GM18951 (cell line): ENCODE data around the gene CCDC187.

Experiments
- POLR2A ChIP-seq: IDR thresholded peaks from 4 replicates; pipeline ENCODE4 v1.6.1; 2011; ENCODE audit warnings: mild to moderate bottlenecking; ENCODE audit not compliant: insufficient read length, insufficient read depth; ENCODE audit errors: extremely low read depth
- in situ Hi-C: fragments of 300-500 bp; cut with MboI; formaldehyde crosslinking; loops from one replicate; pipeline ENCODE4 v1.12.0; 2022; ENCODE audit warnings: low sequenced_read_pairs, mixed read lengths, inconsistent platforms; ENCODE audit not compliant: unreplicated experiment

Gene CCDC187

GRCh38 chr9:136335296-136336155 is 31.6 kb upstream of the CCDC187 start:
- TF ChIP-seq POLR2A: no peak
- in situ Hi-C loops: no loop called here

GRCh38 chr9:136334541-136334940 is 30.6 kb upstream of the CCDC187 start:
- in situ Hi-C loops: no loop called here
- TF ChIP-seq POLR2A: no peak

- no peak for TF ChIP-seq POLR2A
- in situ Hi-C loops: no loop called here
Observed at GRCh38 chr9:136333486-136333885, 29.6 kb upstream of the CCDC187 start.

- TF ChIP-seq POLR2A: no peak
- in situ Hi-C loops: no loop called here
Observed at GRCh38 chr9:136333045-136333444, 29.2 kb upstream of the CCDC187 start.

- in situ Hi-C loops: no loop called here
- no peak for TF ChIP-seq POLR2A
Observed at GRCh38 chr9:136332482-136332983, 28.6 kb upstream of the CCDC187 start.

GRCh38 chr9:136331556-136332481 is 27.9 kb upstream of the CCDC187 start:
- no peak for TF ChIP-seq POLR2A
- in situ Hi-C loops: no loop called here

GRCh38 chr9:136331030-136331429 is 27.1 kb upstream of the CCDC187 start:
- TF ChIP-seq POLR2A: no peak
- in situ Hi-C loops: no loop called here

GRCh38 chr9:136330406-136330990 is 26.6 kb upstream of the CCDC187 start:
- TF ChIP-seq POLR2A: no peak
- in situ Hi-C loops: no loop called here

- TF ChIP-seq POLR2A: no peak
- in situ Hi-C loops: no loop called here
Observed at GRCh38 chr9:136329636-136330405, 25.9 kb upstream of the CCDC187 start.

GRCh38 chr9:136329211-136329627 is 25.3 kb upstream of the CCDC187 start:
- in situ Hi-C loops: no loop called here
- TF ChIP-seq POLR2A: no peak

GRCh38 chr9:136328622-136329041 is 24.7 kb upstream of the CCDC187 start:
- no peak for TF ChIP-seq POLR2A
- in situ Hi-C loops: no loop called here

- TF ChIP-seq POLR2A: no peak
- in situ Hi-C loops: no loop called here
Observed at GRCh38 chr9:136328011-136328621, 24.2 kb upstream of the CCDC187 start.

GRCh38 chr9:136327304-136327974 is 23.5 kb upstream of the CCDC187 start, which contains the start of gene GPSM1:
Gene GPSM1 (plus strand): TSS chr9:136327539. CDS start chr9:136327696, 157 bp downstream.
- in situ Hi-C loops: no loop called here
- TF ChIP-seq POLR2A: no peak
